HepG2 (cell line): ENCODE data around the gene LZTS2. TPM values are rescaled to one million over a fixed set of nuclear protein-coding genes. Genes with fewer than 3 reads are reported as not detected.

Experiments
- BCL3 ChIP-seq: sonication (generic); formaldehyde crosslinking; IDR thresholded peaks from 2 replicates; pipeline ENCODE4 v1.5.1; 2020; ENCODE audit warnings: mild to moderate bottlenecking, missing genetic modification reagents, moderate library complexity
- CENPT ChIP-seq: sonication (generic); formaldehyde crosslinking; IDR thresholded peaks from 2 replicates; pipeline ENCODE4 v1.8.0; 2022; ENCODE audit warnings: low read depth, mild to moderate bottlenecking, moderate library complexity, missing genetic modification reagents
- DZIP1 ChIP-seq: sonication (generic); formaldehyde crosslinking; IDR thresholded peaks from 2 replicates; pipeline ENCODE4 v1.5.0; 2020; ENCODE audit warnings: mild to moderate bottlenecking, missing genetic modification reagents
- EED ChIP-seq: sonication (generic); formaldehyde crosslinking; IDR thresholded peaks from 2 replicates; pipeline ENCODE4 v1.5.0; 2020; ENCODE audit warnings: mild to moderate bottlenecking, missing genetic modification reagents
- MBNL3 ChIP-seq: fragments of 250-450 bp; sonication (Bioruptor Pico); conservative IDR thresholded peaks from 2 replicates; pipeline ENCODE4 v1.8.0; 2022; ENCODE audit warnings: mild to moderate bottlenecking, inconsistent platforms
- MXD1 ChIP-seq: sonication (generic); formaldehyde crosslinking; IDR thresholded peaks from 2 replicates; pipeline ENCODE4 v1.4.0; 2020; ENCODE audit warnings: mild to moderate bottlenecking, missing genetic modification reagents
- NFE2L2 ChIP-seq: fragments of 150-350 bp; IDR thresholded peaks from 2 replicates; pipeline ENCODE4 v1.6.1; 2014; ENCODE audit warnings: low read length
- PBX2 ChIP-seq: IDR thresholded peaks from 2 replicates; pipeline ENCODE4 v1.6.1; 2016; ENCODE audit warnings: control low read depth
- RELA ChIP-seq: sonication (generic); formaldehyde crosslinking; IDR thresholded peaks from 2 replicates; pipeline ENCODE4 v1.4.0; 2020; ENCODE audit warnings: missing genetic modification reagents
- SMAD9 ChIP-seq: sonication (generic); formaldehyde crosslinking; IDR thresholded peaks from 2 replicates; pipeline ENCODE4 v1.5.1; 2020; ENCODE audit warnings: mild to moderate bottlenecking, missing genetic modification reagents
- THAP8 ChIP-seq: sonication (generic); formaldehyde crosslinking; IDR thresholded peaks from 2 replicates; pipeline ENCODE4 v1.5.1; 2020; ENCODE audit warnings: missing genetic modification reagents, mild to moderate bottlenecking, borderline replicate concordance
- ZBTB37 ChIP-seq: sonication (generic); formaldehyde crosslinking; IDR thresholded peaks from 2 replicates; pipeline ENCODE4 v1.4.0; 2020; ENCODE audit warnings: mild to moderate bottlenecking, missing genetic modification reagents
- ZNF124 ChIP-seq: sonication (generic); formaldehyde crosslinking; IDR thresholded peaks from 2 replicates; pipeline ENCODE4 v1.4.0; 2020; ENCODE audit warnings: missing genetic modification reagents
- ZNF207 ChIP-seq: fragments of 450-650 bp; IDR thresholded peaks from 2 replicates; pipeline ENCODE4 v1.6.1; 2016; ENCODE audit warnings: antibody characterized with exemption, borderline replicate concordance
- ZNF678 ChIP-seq: sonication (generic); formaldehyde crosslinking; IDR thresholded peaks from 2 replicates; pipeline ENCODE4 v1.4.0; 2020; ENCODE audit warnings: mild to moderate bottlenecking, missing genetic modification reagents
- ZNF691 ChIP-seq: sonication (generic); formaldehyde crosslinking; IDR thresholded peaks from 2 replicates; pipeline ENCODE4 v1.4.0; 2020; ENCODE audit warnings: missing genetic modification reagents, low read depth, mild to moderate bottlenecking, borderline replicate concordance
- ZNF710 ChIP-seq: sonication (generic); formaldehyde crosslinking; IDR thresholded peaks from 2 replicates; pipeline ENCODE4 v1.5.0; 2020; ENCODE audit warnings: mild to moderate bottlenecking, missing genetic modification reagents, borderline replicate concordance
- ZSCAN21 ChIP-seq: sonication (generic); formaldehyde crosslinking; IDR thresholded peaks from 2 replicates; pipeline ENCODE4 v1.8.0; 2022; ENCODE audit warnings: mild to moderate bottlenecking, missing genetic modification reagents, moderate library complexity, borderline replicate concordance
- polyA plus RNA-seq, 8 experiments: library from polyadenylated mRNA; depleted of rRNA in 3 of 8; stranded (reverse) in 7 of 8; unstranded in 1 of 8; fragments of >200 nt; fragmentation: Illumina TruSeq in 4 of 8; extraction: Trizol in 4 of 8; gene quantifications; 2 replicates each; pipeline versions ENCODE4 v1.2.1 to v1.2.3, GENCODE V29; 2011 to 2016; ENCODE audit warnings: low read depth in 4 of 8, missing spikeins in 1 of 8, mixed read lengths in 1 of 8; ENCODE audit not compliant: insufficient read depth in 1 of 8
- total RNA-seq, 5 experiments: library from RNA; depleted of rRNA; stranded (reverse); fragments of >200 nt; fragmentation: Illumina TruSeq; extraction: Trizol; gene quantifications; 2 replicates each; pipeline ENCODE4 v1.2.3, GENCODE V29; 2016; ENCODE audit warnings: low read depth in 1 of 5

The LZTS2 gene
- total and polyA plus RNA-seq, 2 of the 13 experiments (the other 11 are each of a cell fraction or from before 2014, with no cell fraction given) = 43.6 to 65.6 TPM

- no peak for TF ChIP-seq NFE2L2
- no peak for TF ChIP-seq BCL3 (CRISPR knock-in tag)
- no peak for TF ChIP-seq ZNF124
- TF ChIP-seq ZBTB37 = no peak
- no peak for TF ChIP-seq ZNF678 (CRISPR knock-in tag)
- TF ChIP-seq ZNF691 = no peak
- TF ChIP-seq SMAD9 (CRISPR knock-in tag) = no peak
- no peak for TF ChIP-seq EED (CRISPR knock-in tag)
- TF ChIP-seq DZIP1 = no peak
- no peak for TF ChIP-seq MBNL3
- no peak for TF ChIP-seq MXD1 (CRISPR knock-in tag)
- TF ChIP-seq ZNF207 = no peak
- TF ChIP-seq ZSCAN21 = no peak
- peak; percentile 28; the same call in 1 of the 2 replicates for TF ChIP-seq ZNF710 (CRISPR knock-in tag)
- no peak for TF ChIP-seq THAP8 (CRISPR knock-in tag)
- TF ChIP-seq PBX2 = no peak
- no peak for TF ChIP-seq CENPT (CRISPR knock-in tag)
- TF ChIP-seq RELA (CRISPR knock-in tag) = no peak
Observed at GRCh38 chr10:101014230-101014884, 14.7 kb downstream of the LZTS2 start (continued).
